ENCODE results near the gene WDR90. TPM values are rescaled to one million over a fixed set of nuclear protein-coding genes. Genes with fewer than 3 reads are reported as not detected.

WDR90 gene
- total RNA-seq, 4 donors from 2014 or later: 26.9 to 83.7 (median 54.1) TPM

- no peaks in the 10 kb centered on the region for H3K9me3 ChIP-seq
- WGBS, 2 donors: 2 to 8% methylated on average over 30 to 43 of the region's 108 CpGs
- peak; percentile 88 to 90 for DNase-seq (ENCODE audit: low spot score in 2 of 2)
- H3K4me1 ChIP-seq: peaks cover 0 to 73% (median 37%) of the 10 kb centered on the region in 4 donors
- peak in 1 of 5 experiments; percentile 13 for TF ChIP-seq CTCF (IDR thresholded peaks at IDR 0.05)
- TF ChIP-seq POLR2A (IDR thresholded peaks at IDR 0.05): peak in 1 of 2 donors; percentile 46
- TF ChIP-seq EP300 (IDR thresholded peaks at IDR 0.05): peak in 1 of 2 donors; percentile 35
- H3K4me3 ChIP-seq: peak within 1 kb of the TSS; percentile 49 to 89 (median 66)
- H3K27ac ChIP-seq: peak within 1 kb of the TSS; percentile 30 to 88 (median 81)
- H3K36me3 ChIP-seq: no peaks in the 10 kb centered on the region
- H3K27me3 ChIP-seq: peaks cover 0 to 18% of the 10 kb centered on the region in 2 donors
Measured at GRCh38 chr16:714558-715476, 65.7 kb downstream of the WDR90 start, which contains the start of gene METRN. TSS of gene METRN (plus strand) at chr16:715118. CDS start at chr16:715290, 172 bp downstream.

- H3K4me3 ChIP-seq: peak overlapping the region; percentile 49 to 89 (median 66)
- H3K27me3 ChIP-seq: peaks cover 0 to 10% of the 10 kb centered on the region in 2 donors
- no peaks in the 10 kb centered on the region for H3K36me3 ChIP-seq
- peak overlapping the region; percentile 30 to 88 (median 81) for H3K27ac ChIP-seq
- peaks cover 0 to 74% (median 43%) of the 10 kb centered on the region in 4 donors for H3K4me1 ChIP-seq
- WGBS, 2 donors: 1 to 2% methylated on average over 34 to 45 of the region's 74 CpGs
- TF ChIP-seq EP300 (IDR thresholded peaks at IDR 0.05): no peak
- peak in 3 of 5 experiments; percentile 1 to 25 (median 20) for TF ChIP-seq CTCF (IDR thresholded peaks at IDR 0.05)
- H3K9me3 ChIP-seq: no peaks in the 10 kb centered on the region
- DNase-seq (ENCODE audit: low spot score in 2 of 2): no peak
Measured at GRCh38 chr16:715477-716199, 66.5 kb downstream of the WDR90 start.

DNA sequence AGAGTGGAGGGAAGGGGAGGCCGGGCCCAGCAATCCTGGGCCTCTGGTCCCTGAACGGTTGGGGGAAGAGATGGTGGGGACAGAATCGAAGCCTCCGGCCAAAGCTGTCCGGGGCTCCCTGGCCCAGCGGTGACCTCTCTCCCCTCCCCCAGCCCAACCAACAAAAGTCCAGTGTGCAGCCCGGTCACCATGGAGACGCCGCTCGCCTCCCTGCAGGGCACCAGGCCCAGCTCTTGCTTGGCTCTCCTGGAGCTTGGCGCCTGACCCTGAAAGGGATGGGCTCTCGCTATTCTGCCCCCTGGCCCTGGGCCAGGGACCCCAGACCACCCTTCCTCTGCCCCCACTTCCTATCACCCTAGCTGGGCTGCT lies 67.0 kb downstream of the WDR90 start:
- 8 to 10% methylated on average over 4 to 7 of the region's 12 CpGs for WGBS, 2 donors
- Histone ChIP-seq H3K36me3 (no peaks in the 10 kb centered on the region), H3K27ac (peak overlapping the region; percentile 55 to 88 (median 81)), H3K27me3 (peaks cover 0 to 5% of the 10 kb centered on the region in 2 donors), H3K4me1 (peaks cover 0 to 74% (median 43%) of the 10 kb centered on the region in 4 donors), H3K4me3 (peak overlapping the region; percentile 49 to 89 (median 66)), H3K9me3 (no peaks in the 10 kb centered on the region)
- TF ChIP-seq EP300 (IDR thresholded peaks at IDR 0.05) (peak in 1 of 2 donors; percentile 53), POLR2A (IDR thresholded peaks at IDR 0.05) (no peak)
- peak in 1 of 2 donors; percentile 38 for DNase-seq (ENCODE audit: low spot score in 2 of 2)

DNA sequence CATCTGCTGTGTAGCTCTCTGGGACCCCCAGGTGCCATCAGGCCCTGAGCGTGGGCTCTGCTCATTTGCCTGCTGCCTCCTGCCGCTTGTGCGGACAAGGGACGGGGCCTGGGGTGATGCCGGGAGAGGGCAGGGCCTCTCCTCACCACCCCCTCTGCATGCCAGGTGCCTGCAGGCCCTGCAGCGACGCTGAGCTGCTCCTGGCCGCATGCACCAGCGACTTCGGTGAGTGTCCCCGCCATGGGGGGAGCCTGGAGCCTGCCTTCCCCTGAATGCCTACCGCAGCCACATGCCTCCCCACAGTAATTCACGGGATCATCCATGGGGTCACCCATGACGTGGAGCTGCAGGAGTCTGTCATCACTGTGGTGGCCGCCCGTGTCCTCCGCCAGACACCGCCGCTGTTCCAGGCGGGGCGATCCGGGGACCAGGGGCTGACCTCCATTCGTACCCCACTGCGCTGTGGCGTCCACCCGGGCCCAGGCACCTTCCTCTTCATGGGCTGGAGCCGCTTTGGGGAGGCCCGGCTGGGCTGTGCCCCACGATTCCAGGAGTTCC lies 67.7 kb downstream of the WDR90 start:
- H3K27me3 ChIP-seq: no peaks in the 10 kb centered on the region
- H3K9me3 ChIP-seq: no peaks in the 10 kb centered on the region
- peaks cover 0 to 74% (median 46%) of the 10 kb centered on the region in 4 donors for H3K4me1 ChIP-seq
- DNase-seq (ENCODE audit: low spot score in 2 of 2): no peak
- H3K27ac ChIP-seq: peak overlapping the region; percentile 46 to 88 (median 72)
- 52 to 76% methylated on average over 21 to 28 of the region's 29 CpGs for WGBS, 2 donors
- TF ChIP-seq POLR2A (IDR thresholded peaks at IDR 0.05): no peak
- TF ChIP-seq EP300 (IDR thresholded peaks at IDR 0.05): no peak
- TF ChIP-seq CTCF (IDR thresholded peaks at IDR 0.05): no peak
- H3K4me3 ChIP-seq: peak overlapping the region in 3 of 4 donors; percentile 49 to 89 (median 68)
- no peaks in the 10 kb centered on the region for H3K36me3 ChIP-seq

Other genes starting within 250 kb of the WDR90 start
- 10 to 100 TPM; 20.3 to 68.4 (median 33.6) TPM for gene DECR2, start 247.5 kb upstream of the WDR90 start, total RNA-seq
- gene RAB11FIP3, start 223.7 kb upstream of the WDR90 start, total RNA-seq: 100 to 1,000 TPM in 1 of 4 donors, 10 to 100 TPM in 3; 30.2 to 128 (median 54.6) TPM
- 10 to 100 TPM; 19.0 to 91.5 (median 52.5) TPM for gene CAPN15, start 121.7 kb upstream of the WDR90 start, total RNA-seq
- not detected for gene PRR35, start 89.0 kb upstream of the WDR90 start, total RNA-seq
- gene NHLRC4, start 82.4 kb upstream of the WDR90 start, total RNA-seq: 1 to 10 TPM in 3 of 4 donors, under 1 TPM in 1; 0.98 to 5.2 (median 1.9) TPM
- gene PIGQ, start 79.4 kb upstream of the WDR90 start, total RNA-seq: 10 to 100 TPM; 49.2 to 89.6 (median 71.8) TPM
- gene RAB40C, start 59.3 kb upstream of the WDR90 start, total RNA-seq: 10 to 100 TPM; 21.1 to 30.6 (median 27.5) TPM
- 1 to 10 TPM in 3 of 4 donors, under 1 TPM in 1; 0.66 to 3.9 (median 1.8) TPM for gene WFIKKN1, start 18.4 kb upstream of the WDR90 start, total RNA-seq
- gene METTL26, start 13.1 kb upstream of the WDR90 start, total RNA-seq: 100 to 1,000 TPM; 147 to 204 (median 176) TPM
- gene MCRIP2, start 7.5 kb upstream of the WDR90 start, total RNA-seq: 10 to 100 TPM; 20.8 to 37.7 (median 32.4) TPM
- 100 to 1,000 TPM in 3 of 4 donors, 10 to 100 TPM in 1; 68.6 to 188 (median 106) TPM for gene RHOT2, start 18.8 kb downstream of the WDR90 start, total RNA-seq
- gene RHBDL1, start 26.3 kb downstream of the WDR90 start, total RNA-seq: 1 to 10 TPM in 3 of 4 donors, under 1 TPM in 1; 0.90 to 3.5 (median 1.9) TPM
- gene STUB1, start 31.0 kb downstream of the WDR90 start, total RNA-seq: 100 to 1,000 TPM; 152 to 213 (median 186) TPM
- 100 to 1,000 TPM in 2 of 4 donors, 10 to 100 TPM in 2; 83.1 to 119 (median 101) TPM for gene JMJD8, start 35.0 kb downstream of the WDR90 start, total RNA-seq
- gene WDR24, start 41.0 kb downstream of the WDR90 start, total RNA-seq: 10 to 100 TPM; 13.1 to 18.2 (median 15.8) TPM
- 1 to 10 TPM; 1.5 to 5.7 (median 3.5) TPM for gene FBXL16, start 56.4 kb downstream of the WDR90 start, total RNA-seq
- 100 to 1,000 TPM in 3 of 4 donors, 10 to 100 TPM in 1; 78.8 to 131 (median 108) TPM for gene METRN, start 65.8 kb downstream of the WDR90 start, total RNA-seq
- 10 to 100 TPM; 43.7 to 98.7 (median 78.6) TPM for gene ANTKMT, start 71.8 kb downstream of the WDR90 start, total RNA-seq
- gene CCDC78, start 77.1 kb downstream of the WDR90 start, total RNA-seq: 1 to 10 TPM in 2 of 4 donors, under 1 TPM in 2; 0.63 to 7.5 (median 3.0) TPM
- 10 to 100 TPM in 1 of 4 donors, 1 to 10 TPM in 3; 3.5 to 18.0 (median 6.3) TPM for gene HAGHL, start 77.7 kb downstream of the WDR90 start, total RNA-seq
- 10 to 100 TPM; 39.8 to 53.2 (median 45.6) TPM for gene CIAO3, start 91.6 kb downstream of the WDR90 start, total RNA-seq
- gene MSLN, start 111.4 kb downstream of the WDR90 start, total RNA-seq: 1 to 10 TPM in 1 of 4 donors, not detected in 3; 1.5 TPM
- 10 to 100 TPM in 3 of 4 donors, 1 to 10 TPM in 1; 8.5 to 18.3 (median 12.5) TPM for gene RPUSD1, start 139.0 kb downstream of the WDR90 start, total RNA-seq
- 10 to 100 TPM in 3 of 4 donors, 1 to 10 TPM in 1; 6.1 to 57.5 (median 17.7) TPM for gene CHTF18, start 139.3 kb downstream of the WDR90 start, total RNA-seq
- not detected for gene GNG13, start 151.4 kb downstream of the WDR90 start, total RNA-seq